ENCODE measurements around the gene SCNN1A.

Gene SCNN1A

DNA sequence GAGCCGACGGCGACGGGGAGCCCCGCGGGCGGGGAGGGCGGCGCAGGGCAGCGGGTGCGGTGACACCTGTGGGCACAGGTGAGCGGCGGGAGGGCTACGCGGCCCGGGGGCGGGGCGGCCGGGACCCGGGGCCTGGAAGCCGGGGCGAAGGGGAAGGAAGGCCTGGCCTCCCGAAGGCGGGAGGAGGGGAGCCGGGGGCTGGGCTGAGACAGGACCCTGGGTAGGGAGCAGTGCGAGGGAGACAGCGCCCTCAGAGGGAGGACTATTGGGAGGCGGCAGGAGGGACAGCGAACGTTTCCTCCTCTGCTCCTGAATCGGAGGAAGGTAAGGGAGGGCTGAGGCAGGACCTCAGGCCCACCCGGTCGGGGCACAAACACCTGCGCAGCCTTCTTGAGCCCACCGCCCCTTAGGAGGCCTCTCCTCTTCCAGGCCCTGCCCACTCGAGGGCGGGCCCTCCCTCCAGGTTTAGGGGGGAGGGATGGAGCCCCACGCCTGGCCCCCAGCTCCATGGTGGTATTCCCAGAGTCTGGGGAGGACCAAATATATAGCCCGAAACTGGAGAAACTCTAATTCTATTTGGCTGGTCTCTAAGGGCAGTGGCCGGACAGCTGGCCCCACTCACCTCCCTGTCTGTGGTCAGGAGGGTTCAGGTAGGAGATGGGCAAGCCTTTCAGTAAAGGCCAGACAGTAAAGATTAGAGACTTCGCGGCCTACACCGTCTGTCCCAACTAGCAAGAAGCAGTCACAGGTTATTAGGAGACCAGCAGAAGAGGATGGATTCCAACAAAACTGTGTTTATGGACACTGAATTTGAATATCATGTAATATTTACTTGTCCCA lies 64.4 kb downstream of the SCNN1A start:
- no peak for DNase-seq (ENCODE audit: low spot score)
- Mint-ChIP-seq H3K36me3 (ENCODE audit: low read depth) (no peaks in the 10 kb centered on the region), H3K4me3 (no peak overlapping the region), H3K9me3 (no peaks in the 10 kb centered on the region), H3K27me3 (ENCODE audit: low read depth) (peaks cover 36% of the 10 kb centered on the region), H3K4me1 (ENCODE audit: low read depth) (no peaks in the 10 kb centered on the region), H3K27ac (no peak overlapping the region)

DNA sequence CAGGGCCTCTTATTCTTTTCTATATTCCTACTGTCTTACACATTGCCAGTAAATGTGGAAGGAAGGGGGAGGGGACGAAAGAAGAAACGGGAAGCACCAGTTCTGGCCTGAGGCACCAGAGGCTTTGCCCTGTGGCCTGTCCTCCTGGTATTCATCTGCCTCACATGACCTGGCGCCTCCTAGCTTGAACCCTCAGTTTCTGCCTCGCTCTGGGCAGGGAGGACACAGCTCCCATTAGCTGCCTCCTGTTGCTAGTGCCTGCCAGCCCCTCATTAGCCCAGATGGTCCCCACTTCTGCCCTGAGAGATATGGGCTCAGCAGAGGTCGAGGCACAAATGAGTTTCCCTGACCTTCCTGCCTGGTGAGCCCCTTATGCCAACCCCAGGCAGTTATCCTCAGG lies 67.8 kb downstream of the SCNN1A start:
- Mint-ChIP-seq H3K27me3 (ENCODE audit: low read depth) (peaks cover 42% of the 10 kb centered on the region), H3K9me3 (no peaks in the 10 kb centered on the region), H3K4me3 (no peak overlapping the region), H3K27ac (no peak overlapping the region), H3K4me1 (ENCODE audit: low read depth) (no peaks in the 10 kb centered on the region), H3K36me3 (ENCODE audit: low read depth) (no peaks in the 10 kb centered on the region)
- no peak for DNase-seq (ENCODE audit: low spot score)

DNA sequence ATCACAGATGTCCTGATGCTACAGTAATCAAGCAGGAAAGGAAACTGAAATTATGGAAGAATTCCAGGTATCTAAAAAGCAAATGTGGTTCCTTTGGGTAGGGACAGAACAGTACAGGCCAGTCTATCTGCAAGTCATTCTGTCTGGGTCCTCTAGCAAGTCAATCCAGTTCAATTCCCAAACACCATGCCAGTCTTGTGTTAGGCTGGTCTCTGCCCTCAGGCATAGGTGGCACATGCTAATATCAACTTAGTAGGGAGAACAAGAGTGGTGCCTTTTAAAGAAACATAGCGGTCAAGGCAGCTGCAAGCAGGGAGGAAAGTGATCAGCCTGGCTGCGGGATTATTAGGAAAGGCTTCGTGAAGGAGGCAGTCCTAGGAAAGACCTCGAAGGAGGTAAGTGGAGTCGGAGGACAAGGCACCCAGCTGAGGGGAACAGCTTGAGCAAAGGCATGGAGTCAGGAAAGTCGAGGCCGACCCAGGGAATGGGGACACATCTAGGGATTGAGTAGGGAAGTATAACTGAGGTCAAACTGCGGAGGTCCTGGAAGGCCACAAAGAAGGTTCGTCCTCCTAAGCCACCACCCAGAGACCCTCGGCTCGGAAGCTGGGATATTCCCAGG lies 68.7 kb downstream of the SCNN1A start:
- DNase-seq (ENCODE audit: low spot score): no peak
- H3K4me3 Mint-ChIP-seq: no peak overlapping the region
- H3K4me1 Mint-ChIP-seq (ENCODE audit: low read depth): no peaks in the 10 kb centered on the region
- H3K27me3 Mint-ChIP-seq (ENCODE audit: low read depth): peaks cover 38% of the 10 kb centered on the region
- no peaks in the 10 kb centered on the region for H3K36me3 Mint-ChIP-seq (ENCODE audit: low read depth)
- no peak overlapping the region for H3K27ac Mint-ChIP-seq
- H3K9me3 Mint-ChIP-seq: no peaks in the 10 kb centered on the region

DNA sequence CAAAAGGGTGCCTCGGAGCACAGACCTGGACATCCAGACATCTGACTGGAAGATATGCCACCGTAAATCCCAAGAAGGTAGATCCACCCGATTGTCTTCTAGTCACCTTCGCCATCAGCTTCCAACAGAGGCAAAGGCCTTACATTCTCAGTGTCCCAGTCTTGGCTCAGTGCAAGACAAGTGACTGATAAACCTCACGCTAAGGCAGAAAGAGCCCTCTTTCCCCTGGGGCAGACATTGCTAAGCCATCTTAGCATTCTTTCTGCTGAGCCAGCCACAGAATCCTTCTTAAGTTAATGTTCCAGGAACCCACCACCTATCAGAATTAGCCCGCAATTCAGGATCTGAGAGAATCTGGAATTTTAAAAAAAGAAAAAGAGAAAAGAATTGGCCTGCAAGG lies 69.2 kb downstream of the SCNN1A start:
- H3K36me3 Mint-ChIP-seq (ENCODE audit: low read depth): no peaks in the 10 kb centered on the region
- H3K4me1 Mint-ChIP-seq (ENCODE audit: low read depth): no peaks in the 10 kb centered on the region
- H3K4me3 Mint-ChIP-seq: no peak overlapping the region
- no peak overlapping the region for H3K27ac Mint-ChIP-seq
- H3K9me3 Mint-ChIP-seq: no peaks in the 10 kb centered on the region
- no peak for DNase-seq (ENCODE audit: low spot score)
- H3K27me3 Mint-ChIP-seq (ENCODE audit: low read depth): peaks cover 36% of the 10 kb centered on the region

DNA sequence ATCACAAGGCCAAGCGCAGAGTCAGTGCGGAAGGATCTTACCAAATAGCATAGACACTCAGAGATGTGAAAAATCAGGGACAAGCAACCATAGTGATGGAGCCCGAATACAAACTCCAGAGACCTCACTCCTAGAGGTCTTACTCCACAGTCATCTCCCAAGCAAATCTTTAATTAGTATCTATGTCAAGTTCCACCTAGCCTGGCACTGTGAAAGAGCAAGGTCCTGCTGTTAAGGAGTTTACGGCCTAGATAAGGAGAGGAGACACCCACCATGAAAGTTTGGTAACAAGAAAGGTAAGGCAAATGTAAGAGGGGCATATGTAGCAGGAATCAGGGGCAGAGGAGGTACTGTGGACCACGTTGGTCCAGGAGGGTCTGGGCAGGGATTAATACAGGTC lies 72.3 kb downstream of the SCNN1A start:
- H3K4me1 Mint-ChIP-seq (ENCODE audit: low read depth): no peaks in the 10 kb centered on the region
- H3K27ac Mint-ChIP-seq: no peak overlapping the region
- no peak overlapping the region for H3K4me3 Mint-ChIP-seq
- no peaks in the 10 kb centered on the region for H3K36me3 Mint-ChIP-seq (ENCODE audit: low read depth)
- H3K27me3 Mint-ChIP-seq (ENCODE audit: low read depth): peaks cover 25% of the 10 kb centered on the region
- DNase-seq (ENCODE audit: low spot score): no peak
- H3K9me3 Mint-ChIP-seq: no peaks in the 10 kb centered on the region

GRCh38 chr12:6302621-6303020 lies 72.7 kb downstream of the SCNN1A start:
- Mint-ChIP-seq H3K4me1 (ENCODE audit: low read depth) (no peaks in the 10 kb centered on the region), H3K9me3 (no peaks in the 10 kb centered on the region), H3K4me3 (no peak overlapping the region), H3K27me3 (ENCODE audit: low read depth) (peaks cover 20% of the 10 kb centered on the region), H3K36me3 (ENCODE audit: low read depth) (no peaks in the 10 kb centered on the region), H3K27ac (no peak overlapping the region)
- no peak for DNase-seq (ENCODE audit: low spot score)

DNA sequence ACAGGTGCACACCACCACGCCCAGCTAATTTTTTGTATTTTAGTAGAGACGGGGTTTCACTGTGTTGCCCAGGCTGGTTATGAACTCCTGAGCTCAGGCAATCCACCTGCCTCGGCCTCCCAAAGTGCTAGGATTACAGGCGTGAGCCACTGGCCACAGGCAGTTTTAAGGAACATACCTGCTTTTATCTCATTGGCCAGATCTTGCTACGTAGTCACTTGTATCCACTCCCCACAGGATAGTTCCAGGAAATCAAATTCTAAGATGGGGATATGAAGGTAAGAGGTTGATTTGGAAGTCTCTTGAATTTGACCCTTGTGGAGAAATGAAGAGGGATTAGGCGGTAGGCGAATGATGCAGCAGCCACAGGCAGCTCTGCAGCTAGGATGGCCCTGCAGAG lies 73.6 kb downstream of the SCNN1A start:
- Mint-ChIP-seq H3K4me3 (no peak overlapping the region), H3K27ac (no peak overlapping the region), H3K9me3 (no peaks in the 10 kb centered on the region), H3K4me1 (ENCODE audit: low read depth) (no peaks in the 10 kb centered on the region), H3K36me3 (ENCODE audit: low read depth) (no peaks in the 10 kb centered on the region), H3K27me3 (ENCODE audit: low read depth) (peaks cover 15% of the 10 kb centered on the region)
- no peak for DNase-seq (ENCODE audit: low spot score)

DNA sequence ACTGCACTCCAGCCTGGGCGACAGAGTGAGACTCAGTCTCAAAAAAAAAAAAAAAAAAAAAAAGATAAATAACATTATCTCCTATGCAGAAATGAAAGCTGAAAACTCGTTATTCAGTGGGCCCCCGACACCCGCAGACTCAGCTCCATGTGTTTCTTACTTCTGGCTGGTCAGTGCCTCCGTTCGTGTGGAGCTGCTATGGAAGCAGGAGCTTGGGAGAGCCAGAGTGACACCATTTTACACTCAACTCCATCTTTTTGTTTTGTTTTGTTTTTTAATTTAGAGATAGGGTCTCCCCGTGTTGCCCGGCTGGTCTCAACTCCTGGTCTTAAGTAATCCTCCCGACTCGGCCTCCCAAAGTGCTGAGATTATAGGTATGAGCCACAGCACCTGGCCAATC lies 78.2 kb downstream of the SCNN1A start:
- H3K9me3 Mint-ChIP-seq: no peaks in the 10 kb centered on the region
- DNase-seq (ENCODE audit: low spot score): no peak
- H3K4me1 Mint-ChIP-seq (ENCODE audit: low read depth): no peaks in the 10 kb centered on the region
- no peak overlapping the region for H3K27ac Mint-ChIP-seq
- H3K4me3 Mint-ChIP-seq: no peak overlapping the region
- no peaks in the 10 kb centered on the region for H3K36me3 Mint-ChIP-seq (ENCODE audit: low read depth)
- H3K27me3 Mint-ChIP-seq (ENCODE audit: low read depth): peaks cover 14% of the 10 kb centered on the region

Measured in T-helper 2 cell treated with Interferon-gamma antibody and Interleukin-4, amounts not matched to agents 5 μg/mL and 100 μg/mL, for 36 hours (primary cell).